Stomach (tissue), 4 donors: ENCODE data around the gene RPL15.

Experiments
- CTCF ChIP-seq, 7 experiments: fragments of 450-650 bp in 4 of 7; fragments of 200-600 bp in 3 of 7; sonication (generic) in 3 of 7; IDR thresholded peaks; one replicate each; pipeline ENCODE4 v1.5.1; 2016 to 2019; ENCODE audit warnings: antibody characterized with exemption in 7 of 7, control low read depth in 2 of 7, mild to moderate bottlenecking in 1 of 7
- POLR2AphosphoS5 ChIP-seq, 3 donors: sonication (generic); formaldehyde crosslinking; IDR thresholded peaks; one replicate each; pipeline ENCODE4 v1.6.1; 2016; ENCODE audit warnings: antibody characterized with exemption in 3 of 3

DNA sequence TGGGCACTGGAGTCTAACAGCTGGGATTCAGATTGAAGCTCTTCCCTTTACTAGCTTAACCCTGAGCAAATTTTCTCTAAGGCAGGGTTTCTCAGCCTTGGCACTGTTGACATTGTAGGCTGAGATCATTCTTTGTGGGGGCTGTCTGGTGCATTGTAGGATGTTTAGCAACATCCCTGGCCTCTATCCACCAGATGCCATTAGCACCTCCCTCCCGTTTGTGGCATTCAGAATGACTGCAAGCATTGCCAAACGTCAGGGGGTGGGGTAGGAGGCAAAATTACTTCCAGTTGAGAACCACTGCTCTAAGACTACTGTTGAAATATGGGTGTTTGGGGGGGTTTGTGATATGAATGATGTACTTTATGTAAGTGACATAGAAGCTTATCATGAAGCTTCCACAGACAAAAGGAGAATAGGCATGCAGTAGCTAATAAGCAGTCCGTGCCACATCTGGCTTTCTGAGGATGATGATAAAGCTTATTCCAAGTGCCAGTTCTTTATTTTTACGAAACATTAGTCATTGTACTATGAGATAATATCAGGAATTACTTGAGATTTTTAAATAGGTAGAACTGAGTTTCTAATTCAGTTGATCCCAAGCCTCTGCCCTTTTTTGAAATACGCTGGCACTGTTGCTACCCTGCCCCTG lies 39.5 kb upstream of the RPL15 start:
- TF ChIP-seq CTCF (IDR thresholded peaks at IDR 0.05), result no peak
- TF ChIP-seq POLR2AphosphoS5 (IDR thresholded peaks at IDR 0.05), result peak in 1 of 3 donors; percentile 32
